Loucy (cell line): ENCODE data around the gene EDC4.

ENCODE experiments used
- H2AFZ ChIP-seq: fragments of 200-600 bp; sonication (generic); 2 replicates; pipeline ENCODE4 v1.6.0; 2016; ENCODE audit warnings: antibody characterized with exemption, mild to moderate bottlenecking, low read length, moderate library complexity
- H3F3A ChIP-seq: fragments of 200-600 bp; 2 replicates; pipeline ENCODE4 v1.6.0; 2016; ENCODE audit warnings: antibody characterized with exemption, low read depth, mild to moderate bottlenecking
- H3K27me3 ChIP-seq: fragments of 200-600 bp; sonication (generic); 2 replicates; pipeline ENCODE4 v1.6.1; 2014; ENCODE audit warnings: low read length, mild to moderate bottlenecking; ENCODE audit not compliant: insufficient read depth, poor library complexity, severe bottlenecking
- H3K36me3 ChIP-seq: fragments of 200-600 bp; sonication (generic); 2 replicates; pipeline ENCODE4 v1.6.1; 2016; ENCODE audit warnings: low read length; ENCODE audit not compliant: insufficient read depth
- H3K4me1 ChIP-seq: fragments of 200-600 bp; sonication (generic); 2 replicates; pipeline ENCODE4 v1.5.1; 2014; ENCODE audit warnings: low read length, mild to moderate bottlenecking; ENCODE audit not compliant: insufficient read depth, poor library complexity, severe bottlenecking
- H3K4me2 ChIP-seq: fragments of 200-600 bp; sonication (generic); 2 replicates; pipeline ENCODE4 v1.6.0; 2014; ENCODE audit warnings: antibody characterized with exemption, low read length, low read depth, mild to moderate bottlenecking; ENCODE audit not compliant: poor library complexity, severe bottlenecking
- H3K4me3 ChIP-seq: fragments of 200-600 bp; sonication (generic); 2 replicates; pipeline ENCODE4 v1.5.1; 2014; ENCODE audit warnings: low read length, mild to moderate bottlenecking, mixed read lengths; ENCODE audit not compliant: poor library complexity, severe bottlenecking
- H3K79me2 ChIP-seq: fragments of 200-600 bp; sonication (generic); 2 replicates; pipeline ENCODE4 v1.6.1; 2014; ENCODE audit warnings: low read length; ENCODE audit not compliant: insufficient read depth
- H3K9ac ChIP-seq: fragments of 200-600 bp; sonication (generic); 2 replicates; pipeline ENCODE4 v1.6.0; 2014; ENCODE audit warnings: mild to moderate bottlenecking, low read depth, low read length, moderate library complexity; ENCODE audit not compliant: poor library complexity, severe bottlenecking
- H3K9me2 ChIP-seq: fragments of 200-600 bp; sonication (generic); replicated peaks from 2 replicates; pipeline ENCODE4 v1.6.1; 2016; ENCODE audit warnings: low read depth, low read length, mixed read lengths
- H3K9me3 ChIP-seq: fragments of 200-600 bp; sonication (generic); 2 replicates; pipeline ENCODE4 v1.6.1; 2014; ENCODE audit warnings: mild to moderate bottlenecking, antibody characterized with exemption, low read length, low read depth; ENCODE audit not compliant: insufficient read depth
- H4K20me1 ChIP-seq: fragments of 200-600 bp; sonication (generic); 2 replicates; pipeline ENCODE4 v1.6.0; 2014; ENCODE audit warnings: antibody characterized with exemption, low read length, mild to moderate bottlenecking; ENCODE audit not compliant: insufficient read depth, poor library complexity, severe bottlenecking
- CTCF ChIP-seq: fragments of 200-600 bp; sonication (generic); conservative IDR thresholded peaks from 2 replicates; pipeline ENCODE4 v1.5.1; 2014; ENCODE audit warnings: mild to moderate bottlenecking, antibody characterized with exemption, low read length
- EZH2phosphoT487 ChIP-seq: fragments of 200-600 bp; IDR thresholded peaks from 2 replicates; pipeline ENCODE4 v1.6.1; 2018; ENCODE audit warnings: antibody characterized with exemption, mild to moderate bottlenecking, moderate library complexity, borderline replicate concordance

Gene EDC4

DNA sequence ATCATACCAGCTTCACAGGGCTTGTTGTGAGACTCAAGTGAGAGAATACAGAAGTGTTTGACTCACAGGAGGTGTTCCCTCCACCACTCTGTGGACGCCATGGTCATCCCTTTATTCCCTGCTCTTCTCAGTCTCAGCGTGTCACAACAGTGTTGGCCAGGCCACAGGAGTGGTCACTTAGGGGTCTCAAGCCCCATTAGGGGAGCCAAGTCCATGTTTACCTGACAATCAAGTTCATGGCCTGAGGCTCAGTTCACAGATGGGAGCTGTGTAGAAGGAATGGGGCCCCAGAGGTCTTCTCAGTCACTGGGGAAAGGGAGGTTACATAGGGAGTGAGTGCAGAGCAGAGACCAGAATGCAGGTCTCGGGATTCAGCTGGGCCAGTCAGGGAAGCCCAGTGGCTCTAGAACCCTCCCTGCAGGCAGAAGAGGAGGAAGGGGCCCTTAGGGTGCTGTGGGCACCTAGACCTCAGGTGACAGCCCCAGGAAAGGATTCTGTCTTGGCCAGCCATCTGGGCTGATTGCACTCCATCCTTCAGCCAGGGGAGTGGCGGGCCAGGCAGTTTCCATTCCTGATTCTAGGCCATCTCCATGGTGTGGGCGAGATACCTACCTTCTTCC lies 15.8 kb upstream of the EDC4 start:
- H2AFZ ChIP-seq = no peak overlapping the region
- H4K20me1 ChIP-seq = peaks cover 42% of the 10 kb centered on the region
- H3K4me2 ChIP-seq = no peak overlapping the region
- peaks cover 11% of the 10 kb centered on the region for H3K4me1 ChIP-seq
- H3F3A ChIP-seq = no peaks in the 10 kb centered on the region
- H3K9me3 ChIP-seq = no peaks in the 10 kb centered on the region
- H3K79me2 ChIP-seq = peaks cover 94% of the 10 kb centered on the region
- TF ChIP-seq CTCF = no peak
- TF ChIP-seq EZH2phosphoT487 = no peak
- no peak overlapping the region for H3K9ac ChIP-seq
- no peaks in the 10 kb centered on the region for H3K27me3 ChIP-seq
- no peak overlapping the region for H3K4me3 ChIP-seq
- no peaks in the 10 kb centered on the region for H3K9me2 ChIP-seq
- peaks cover 21% of the 10 kb centered on the region; the same call in 1 of the 2 replicates for H3K36me3 ChIP-seq

DNA sequence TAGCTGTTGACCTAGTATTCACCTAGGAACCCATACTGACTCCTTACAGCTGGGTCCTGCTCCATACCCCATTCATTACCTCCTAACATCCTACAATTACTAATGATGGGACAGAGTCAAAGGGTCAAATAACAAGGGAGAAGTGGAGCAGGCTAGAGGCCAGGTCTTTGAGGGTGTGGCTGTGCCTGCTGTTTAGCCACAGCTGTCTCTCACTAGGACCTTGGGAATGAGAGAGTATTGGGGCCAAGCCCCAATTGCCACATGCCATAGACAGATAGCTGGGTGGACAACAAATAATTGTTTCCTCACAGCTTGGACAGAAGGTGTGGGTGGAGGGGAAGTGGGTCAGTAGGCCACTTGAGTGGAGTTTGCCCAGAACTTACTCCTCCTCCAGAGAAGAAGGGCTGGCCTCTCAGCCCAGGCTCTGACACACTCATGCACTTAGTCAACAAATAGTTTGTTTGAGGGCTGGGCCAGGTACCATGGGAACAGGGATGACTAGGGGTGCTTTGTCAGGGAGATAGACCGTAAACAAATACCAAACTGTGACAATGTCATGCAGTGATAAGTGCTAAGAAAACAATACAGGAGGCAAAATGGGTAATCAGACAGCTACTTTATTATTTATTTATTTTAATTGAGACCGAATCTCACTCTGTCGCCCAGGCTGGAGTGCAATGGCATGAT lies 15.2 kb upstream of the EDC4 start:
- peaks cover 97% of the 10 kb centered on the region for H3K79me2 ChIP-seq
- H4K20me1 ChIP-seq = peaks cover 42% of the 10 kb centered on the region
- H3F3A ChIP-seq = no peaks in the 10 kb centered on the region
- H3K4me2 ChIP-seq = no peak overlapping the region
- H3K4me1 ChIP-seq = peaks cover 11% of the 10 kb centered on the region
- no peak for TF ChIP-seq EZH2phosphoT487
- peaks cover 22% of the 10 kb centered on the region; the same call in 1 of the 2 replicates for H3K36me3 ChIP-seq
- no peak overlapping the region for H2AFZ ChIP-seq
- H3K9me2 ChIP-seq = no peaks in the 10 kb centered on the region
- H3K27me3 ChIP-seq = no peaks in the 10 kb centered on the region
- H3K4me3 ChIP-seq = no peak overlapping the region
- no peaks in the 10 kb centered on the region for H3K9me3 ChIP-seq
- H3K9ac ChIP-seq = no peak overlapping the region

- Histone ChIP-seq H3K27me3 (no peaks in the 10 kb centered on the region), H3K36me3 (peaks cover 22% of the 10 kb centered on the region; the same call in 1 of the 2 replicates), H3K9ac (no peak overlapping the region), H2AFZ (no peak overlapping the region), H3K4me3 (no peak overlapping the region), H4K20me1 (peaks cover 42% of the 10 kb centered on the region), H3F3A (no peaks in the 10 kb centered on the region), H3K9me2 (no peaks in the 10 kb centered on the region), H3K79me2 (peaks cover 96% of the 10 kb centered on the region), H3K4me2 (no peak overlapping the region), H3K9me3 (no peaks in the 10 kb centered on the region), H3K4me1 (peaks cover 11% of the 10 kb centered on the region)
- TF ChIP-seq EZH2phosphoT487 (no peak), CTCF (no peak)
Measured at GRCh38 chr16:67858500-67858899, 14.4 kb upstream of the EDC4 start.
